Activated T-cell treated with anti-CD3 and anti-CD28 coated beads for 24 hours (primary cell): ENCODE results near the gene DHX34.
"Not testable (repeated sequence)": the region's sequence is repeated elsewhere in the genome, so short reads cannot be mapped to it uniquely, and the experiment has no call there.

Experiments
- DNase-seq: peaks from one replicate; pipeline ENCODE4 v3.0.0-alpha.2; 2020; ENCODE audit warnings: low read depth

DHX34 gene

GRCh38 chr19:47389150-47389556 lies 40.0 kb downstream of the DHX34 start:
- no peak for DNase-seq

GRCh38 chr19:47390533-47391488 lies 41.7 kb downstream of the DHX34 start:
- no peak for DNase-seq

- DNase-seq = peak; percentile 71
Measured at GRCh38 chr19:47391510-47392223, 42.6 kb downstream of the DHX34 start.

- no peak for DNase-seq
Measured at GRCh38 chr19:47398707-47399597, 49.8 kb downstream of the DHX34 start.

- no peak for DNase-seq
Measured at GRCh38 chr19:47402504-47402903, 53.4 kb downstream of the DHX34 start.

- no peak for DNase-seq
Measured at GRCh38 chr19:47404334-47405196, 55.5 kb downstream of the DHX34 start.

- DNase-seq = no peak
Measured at GRCh38 chr19:47405197-47405550, 56.1 kb downstream of the DHX34 start.

- no peak for DNase-seq
Measured at GRCh38 chr19:47405854-47406417, 56.8 kb downstream of the DHX34 start.

GRCh38 chr19:47406711-47407416 lies 57.7 kb downstream of the DHX34 start:
- no peak for DNase-seq

GRCh38 chr19:47407417-47407774 lies 58.3 kb downstream of the DHX34 start:
- DNase-seq = no peak

GRCh38 chr19:47408156-47408938 lies 59.2 kb downstream of the DHX34 start:
- DNase-seq = no peak

- DNase-seq = no peak
Measured at GRCh38 chr19:47411101-47411500, 62.0 kb downstream of the DHX34 start.

- DNase-seq = not testable (repeated sequence)
Measured at GRCh38 chr19:47411696-47412095, 62.6 kb downstream of the DHX34 start.

GRCh38 chr19:47413941-47414340 lies 64.8 kb downstream of the DHX34 start:
- no peak for DNase-seq

- no peak for DNase-seq
Measured at GRCh38 chr19:47414469-47414868, 65.4 kb downstream of the DHX34 start.

GRCh38 chr19:47415953-47416642 lies 67.0 kb downstream of the DHX34 start:
- DNase-seq = no peak

GRCh38 chr19:47416643-47416985 lies 67.5 kb downstream of the DHX34 start:
- DNase-seq = no peak

GRCh38 chr19:47417107-47417745 lies 68.1 kb downstream of the DHX34 start:
- no peak for DNase-seq
